Measurements from ENCODE around the gene HMGA1.
"Not testable (repeated sequence)": the region's sequence is repeated elsewhere in the genome, so short reads cannot be mapped to it uniquely, and the experiment has no call there.

HMGA1 gene

DNA sequence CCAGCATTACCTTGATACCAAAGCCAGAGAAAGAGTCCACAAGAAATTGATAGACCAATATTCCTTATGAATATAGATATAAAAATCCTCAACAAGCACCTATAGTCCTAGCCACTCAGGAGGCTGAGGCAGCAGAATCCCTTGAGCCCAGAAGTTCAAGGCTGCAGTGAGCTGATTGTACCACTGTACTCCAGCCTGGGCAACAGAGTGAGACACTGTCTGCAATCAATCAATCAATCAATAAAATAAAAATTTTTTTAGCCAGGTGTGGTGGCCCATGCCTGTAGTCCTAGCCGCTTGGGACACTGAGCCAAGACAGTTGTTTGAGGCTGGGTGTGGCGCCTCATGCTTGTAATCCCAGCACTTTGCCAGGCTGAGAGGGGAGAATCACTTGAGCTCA is 31.1 kb downstream of the HMGA1 start:
- Histone ChIP-seq H3K9me3 (ENCODE audit: control insufficient read depth, low read length) (no peaks in the 10 kb centered on the region), H3K36me3 (ENCODE audit: control insufficient read depth, insufficient read depth, low read length) (no peaks in the 10 kb centered on the region), H3K27ac (ENCODE audit: insufficient read depth, low read depth, low read length, poor library complexity, severe bottlenecking) (no peak overlapping the region), H3K4me1 (ENCODE audit: control insufficient read depth, insufficient read depth, low read length) (no peaks in the 10 kb centered on the region), H3K27me3 (ENCODE audit: control insufficient read depth, insufficient read depth, low read length, poor library complexity, severe bottlenecking) (no peaks in the 10 kb centered on the region), H3K4me3 (ENCODE audit: insufficient read depth, low read depth, low read length) (no peak overlapping the region)
- 92 to 94% methylated on average over 2 of the region's 2 CpGs for WGBS, 2 experiments

DNA sequence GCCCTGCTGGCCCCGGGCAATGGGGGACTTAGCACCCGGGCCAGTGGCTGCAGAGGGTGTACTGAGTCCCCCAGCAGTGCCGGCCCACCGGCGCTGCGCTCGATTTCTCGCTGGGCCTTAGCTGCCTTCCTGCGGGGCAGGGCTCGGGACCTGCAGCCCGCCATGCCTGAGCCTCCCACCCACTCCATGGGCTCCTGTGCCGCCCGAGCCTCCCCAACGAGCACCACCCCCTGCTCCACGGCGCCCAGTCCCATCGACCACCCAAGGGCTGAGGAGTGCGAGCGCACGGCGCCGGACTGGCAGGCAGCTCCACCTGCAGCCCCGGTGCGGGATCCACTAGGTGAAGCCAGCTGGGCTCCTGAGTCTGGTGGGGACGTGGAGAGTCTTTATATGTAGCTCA is 32.5 kb downstream of the HMGA1 start:
- not testable (repeated sequence) for H3K4me3 ChIP-seq (ENCODE audit: insufficient read depth, low read depth, low read length); H3K27ac ChIP-seq (ENCODE audit: insufficient read depth, low read depth, low read length, poor library complexity, severe bottlenecking); H3K36me3 ChIP-seq (ENCODE audit: control insufficient read depth, insufficient read depth, low read length); H3K4me1 ChIP-seq (ENCODE audit: control insufficient read depth, insufficient read depth, low read length); H3K9me3 ChIP-seq (ENCODE audit: control insufficient read depth, low read length); H3K27me3 ChIP-seq (ENCODE audit: control insufficient read depth, insufficient read depth, low read length, poor library complexity, severe bottlenecking)
- WGBS, 2 experiments, result 80 to 100% methylated on average over 1 to 3 of the region's 25 CpGs

- not testable (repeated sequence) for H3K36me3 ChIP-seq (ENCODE audit: control insufficient read depth, insufficient read depth, low read length); H3K27ac ChIP-seq (ENCODE audit: insufficient read depth, low read depth, low read length, poor library complexity, severe bottlenecking); H3K9me3 ChIP-seq (ENCODE audit: control insufficient read depth, low read length); H3K4me1 ChIP-seq (ENCODE audit: control insufficient read depth, insufficient read depth, low read length); H3K27me3 ChIP-seq (ENCODE audit: control insufficient read depth, insufficient read depth, low read length, poor library complexity, severe bottlenecking); H3K4me3 ChIP-seq (ENCODE audit: insufficient read depth, low read depth, low read length)
- WGBS, 2 experiments, result 81 to 83% methylated on average over 17 of the region's 17 CpGs
These were observed 33.1 kb downstream of the HMGA1 start for GRCh38 chr6:34269658-34270341.

GRCh38 chr6:34272013-34272926 is 35.6 kb downstream of the HMGA1 start:
- Histone ChIP-seq H3K4me1 (ENCODE audit: control insufficient read depth, insufficient read depth, low read length) (no peaks in the 10 kb centered on the region), H3K27ac (ENCODE audit: insufficient read depth, low read depth, low read length, poor library complexity, severe bottlenecking) (no peak overlapping the region), H3K27me3 (ENCODE audit: control insufficient read depth, insufficient read depth, low read length, poor library complexity, severe bottlenecking) (no peaks in the 10 kb centered on the region), H3K36me3 (ENCODE audit: control insufficient read depth, insufficient read depth, low read length) (no peaks in the 10 kb centered on the region), H3K4me3 (ENCODE audit: insufficient read depth, low read depth, low read length) (no peak overlapping the region), H3K9me3 (ENCODE audit: control insufficient read depth, low read length) (no peaks in the 10 kb centered on the region)
- 81 to 86% methylated on average over 12 to 13 of the region's 13 CpGs for WGBS, 2 experiments

- H3K27ac ChIP-seq (ENCODE audit: insufficient read depth, low read depth, low read length, poor library complexity, severe bottlenecking), result no peak overlapping the region
- H3K27me3 ChIP-seq (ENCODE audit: control insufficient read depth, insufficient read depth, low read length, poor library complexity, severe bottlenecking), result no peaks in the 10 kb centered on the region
- 92 to 94% methylated on average over 3 of the region's 3 CpGs for WGBS, 2 experiments
- no peak overlapping the region for H3K4me3 ChIP-seq (ENCODE audit: insufficient read depth, low read depth, low read length)
- H3K4me1 ChIP-seq (ENCODE audit: control insufficient read depth, insufficient read depth, low read length), result no peaks in the 10 kb centered on the region
- no peaks in the 10 kb centered on the region for H3K36me3 ChIP-seq (ENCODE audit: control insufficient read depth, insufficient read depth, low read length)
- no peaks in the 10 kb centered on the region for H3K9me3 ChIP-seq (ENCODE audit: control insufficient read depth, low read length)
These were observed 36.7 kb downstream of the HMGA1 start for GRCh38 chr6:34273242-34273805.

- Histone ChIP-seq H3K27me3 (ENCODE audit: control insufficient read depth, insufficient read depth, low read length, poor library complexity, severe bottlenecking) (no peaks in the 10 kb centered on the region), H3K36me3 (ENCODE audit: control insufficient read depth, insufficient read depth, low read length) (no peaks in the 10 kb centered on the region), H3K27ac (ENCODE audit: insufficient read depth, low read depth, low read length, poor library complexity, severe bottlenecking) (no peak overlapping the region), H3K4me3 (ENCODE audit: insufficient read depth, low read depth, low read length) (no peak overlapping the region), H3K9me3 (ENCODE audit: control insufficient read depth, low read length) (no peaks in the 10 kb centered on the region), H3K4me1 (ENCODE audit: control insufficient read depth, insufficient read depth, low read length) (no peaks in the 10 kb centered on the region)
- 94% methylated on average over 1 of the region's 1 CpG for WGBS, 2 experiments
These were observed 37.5 kb downstream of the HMGA1 start for GRCh38 chr6:34274129-34274528.

- 93 to 95% methylated on average over 3 of the region's 3 CpGs for WGBS, 2 experiments
- no peak overlapping the region for H3K4me3 ChIP-seq (ENCODE audit: insufficient read depth, low read depth, low read length)
- no peaks in the 10 kb centered on the region for H3K4me1 ChIP-seq (ENCODE audit: control insufficient read depth, insufficient read depth, low read length)
- H3K27me3 ChIP-seq (ENCODE audit: control insufficient read depth, insufficient read depth, low read length, poor library complexity, severe bottlenecking), result no peaks in the 10 kb centered on the region
- H3K9me3 ChIP-seq (ENCODE audit: control insufficient read depth, low read length), result no peaks in the 10 kb centered on the region
- H3K36me3 ChIP-seq (ENCODE audit: control insufficient read depth, insufficient read depth, low read length), result no peaks in the 10 kb centered on the region
- no peak overlapping the region for H3K27ac ChIP-seq (ENCODE audit: insufficient read depth, low read depth, low read length, poor library complexity, severe bottlenecking)
These were observed 38.6 kb downstream of the HMGA1 start for GRCh38 chr6:34275128-34275804.

- H3K9me3 ChIP-seq (ENCODE audit: control insufficient read depth, low read length), result no peaks in the 10 kb centered on the region
These were observed 39.5 kb downstream of the HMGA1 start for GRCh38 chr6:34276191-34276590.

GRCh38 chr6:34276881-34277762 is 40.4 kb downstream of the HMGA1 start:
- no peaks in the 10 kb centered on the region for H3K36me3 ChIP-seq (ENCODE audit: control insufficient read depth, insufficient read depth, low read length)
- H3K4me1 ChIP-seq (ENCODE audit: control insufficient read depth, insufficient read depth, low read length), result no peaks in the 10 kb centered on the region
- WGBS, 2 experiments, result 85 to 86% methylated on average over 10 of the region's 10 CpGs
- no peak overlapping the region for H3K27ac ChIP-seq (ENCODE audit: insufficient read depth, low read depth, low read length, poor library complexity, severe bottlenecking)
- H3K9me3 ChIP-seq (ENCODE audit: control insufficient read depth, low read length), result no peaks in the 10 kb centered on the region
- no peaks in the 10 kb centered on the region for H3K27me3 ChIP-seq (ENCODE audit: control insufficient read depth, insufficient read depth, low read length, poor library complexity, severe bottlenecking)
- no peak overlapping the region for H3K4me3 ChIP-seq (ENCODE audit: insufficient read depth, low read depth, low read length)

More at GRCh38 chr6:34276191-34276590, 39.5 kb downstream of the HMGA1 start:
- no peak overlapping the region for H3K4me3 ChIP-seq (ENCODE audit: insufficient read depth, low read depth, low read length)
- no peaks in the 10 kb centered on the region for H3K4me1 ChIP-seq (ENCODE audit: control insufficient read depth, insufficient read depth, low read length)
- no peaks in the 10 kb centered on the region for H3K36me3 ChIP-seq (ENCODE audit: control insufficient read depth, insufficient read depth, low read length)
- 82 to 86% methylated on average over 5 of the region's 5 CpGs for WGBS, 2 experiments
- H3K27ac ChIP-seq (ENCODE audit: insufficient read depth, low read depth, low read length, poor library complexity, severe bottlenecking), result no peak overlapping the region
- H3K27me3 ChIP-seq (ENCODE audit: control insufficient read depth, insufficient read depth, low read length, poor library complexity, severe bottlenecking), result no peaks in the 10 kb centered on the region
